Right renal pelvis (tissue), 4 donors: ENCODE data around the gene SAPCD1. TPM values are rescaled to one million over a fixed set of nuclear protein-coding genes. Genes with fewer than 3 reads are reported as not detected.

Source experiments
- DNase-seq, 4 donors: peaks; one replicate each; pipeline ENCODE4 v3.0.0-alpha.2; 2013; ENCODE audit warnings: low read depth in 4 of 4, low spot score in 3 of 4, missing footprints in 1 of 4
- polyA plus RNA-seq, 4 donors: library from polyadenylated mRNA; unstranded; fragments of 120-200 nt; gene quantifications; one replicate each; pipeline ENCODE4 v1.2.1, GENCODE V29; 2013; ENCODE audit not compliant: insufficient read length in 4 of 4

SAPCD1 gene
- polyA plus RNA-seq, 4 donors = 2.7 to 9.2 (median 5.6) TPM

DNA sequence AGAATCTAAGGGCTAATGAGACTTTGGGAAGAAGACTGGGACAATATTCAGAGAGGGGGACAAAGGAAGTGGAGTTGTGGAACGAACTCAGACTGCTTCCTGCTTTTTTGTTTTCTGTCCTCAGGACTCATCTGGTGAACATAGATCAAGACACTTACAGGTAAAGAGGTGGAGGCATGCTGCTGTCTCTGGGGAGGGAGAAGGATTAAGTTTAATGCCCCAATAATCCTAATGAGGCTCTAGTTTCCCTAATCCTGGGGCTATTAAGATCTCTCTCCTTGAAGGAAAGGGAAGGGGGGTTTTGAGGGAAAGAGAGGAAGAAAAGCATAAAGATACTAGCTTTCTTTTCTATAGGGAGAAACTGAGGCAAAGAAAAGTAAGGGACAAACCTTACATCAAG, 18.0 kb upstream of the SAPCD1 start:
- DNase-seq = no peak

GRCh38 chr6:31749301-31750036, 13.0 kb upstream of the SAPCD1 start:
- DNase-seq = no peak

DNA sequence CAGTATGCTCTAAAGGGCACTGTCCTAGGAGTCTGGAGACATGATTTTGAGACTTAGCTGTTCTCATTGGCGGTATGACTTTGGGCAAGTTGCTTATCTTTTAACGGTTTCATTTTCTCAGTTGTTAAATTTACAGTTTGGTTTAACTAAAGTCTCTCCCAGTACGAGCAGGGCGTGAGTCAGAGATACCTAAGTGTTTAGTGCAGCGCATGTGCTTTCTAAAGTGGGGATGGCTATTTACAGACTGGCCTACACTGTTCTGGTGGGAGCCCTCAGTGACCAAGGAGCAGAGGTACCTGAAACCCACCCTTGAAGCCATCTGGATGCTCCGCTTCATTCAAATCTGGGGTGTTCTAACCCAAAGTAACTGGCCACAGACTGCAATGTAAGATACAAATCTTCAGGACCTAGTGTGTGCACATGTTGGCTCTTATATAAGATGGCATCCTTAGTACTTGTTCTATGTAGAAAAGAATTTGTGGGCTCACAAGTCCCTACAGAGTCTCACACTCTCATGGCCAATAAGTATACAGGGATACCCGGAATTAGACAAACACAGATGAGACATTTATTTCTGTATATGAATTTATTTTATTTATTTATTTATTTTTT, 11.9 kb upstream of the SAPCD1 start:
- DNase-seq = no peak

DNA sequence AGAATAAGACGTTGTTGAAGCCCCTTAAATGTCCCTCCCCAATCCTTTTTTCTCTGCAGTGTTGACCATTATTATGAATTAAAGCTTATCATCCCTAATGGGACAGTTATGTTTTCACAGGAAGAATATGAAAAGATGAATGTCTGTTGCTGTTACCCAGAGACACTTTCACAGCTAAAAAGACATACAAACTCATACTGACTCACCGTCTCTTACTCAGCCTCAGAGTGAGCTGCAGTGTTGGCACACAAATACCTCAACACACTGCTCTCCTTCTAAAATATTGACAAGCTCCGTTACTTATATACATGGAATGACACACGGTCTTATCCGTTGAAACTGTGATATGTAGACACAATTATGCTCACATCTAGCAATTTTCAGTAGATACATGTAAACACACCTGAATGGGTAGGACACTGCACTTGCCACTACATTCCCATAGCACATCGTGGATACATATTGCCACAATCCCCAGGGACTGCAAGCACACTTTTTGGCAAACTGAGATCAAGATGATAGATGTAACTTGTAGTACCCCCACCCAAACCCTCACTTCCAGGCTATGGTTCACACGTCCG, 9.6 kb upstream of the SAPCD1 start:
- no peak for DNase-seq

GRCh38 chr6:31758281-31758680, 4.2 kb upstream of the SAPCD1 start:
- DNase-seq = no peak

DNA sequence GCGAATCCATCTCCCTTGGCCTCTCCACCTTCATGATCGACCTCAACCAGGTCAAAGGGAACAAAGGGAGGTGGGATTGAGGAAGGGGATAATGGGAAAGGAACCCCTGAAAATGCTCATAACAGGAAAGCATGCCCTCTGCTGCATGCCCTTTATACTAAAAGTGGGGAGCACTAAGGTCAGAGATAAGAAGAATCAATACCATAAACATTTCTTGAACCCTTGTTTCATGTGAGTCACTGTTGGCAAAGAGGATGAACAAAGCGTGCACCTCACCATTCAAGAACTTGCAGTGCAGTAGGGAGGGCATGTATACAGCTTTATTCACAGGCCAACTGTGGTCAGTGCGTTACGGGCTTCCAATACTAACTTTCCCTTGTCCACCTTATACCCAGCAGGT, 1.7 kb upstream of the SAPCD1 start:
- no peak for DNase-seq

DNA sequence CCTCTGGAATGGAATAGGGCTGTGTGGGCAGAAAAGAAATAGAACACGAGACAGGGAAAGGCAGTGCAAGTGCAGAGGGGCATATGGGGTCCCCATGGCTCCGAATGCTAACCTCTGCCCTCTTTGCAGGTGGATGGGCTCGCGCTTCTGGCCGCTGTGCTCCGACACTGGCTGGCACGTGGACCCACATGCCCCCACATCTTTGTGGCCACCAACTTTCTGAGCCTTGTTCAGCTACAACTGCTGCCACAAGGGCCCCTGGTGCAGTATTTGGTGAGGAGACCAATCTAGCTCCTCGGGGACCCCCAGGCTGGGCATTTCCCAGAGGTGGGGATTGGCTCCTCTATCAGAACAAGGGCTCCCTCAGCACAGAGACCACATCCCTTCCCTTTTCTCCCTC, 1.1 kb upstream of the SAPCD1 start:
- DNase-seq = no peak

GRCh38 chr6:31762878-31763618, 592 bp downstream of the SAPCD1 start:
- DNase-seq = no peak

GRCh38 chr6:31763619-31763940, 1.1 kb downstream of the SAPCD1 start:
- peak in 1 of 4 donors; percentile 22 for DNase-seq

DNA sequence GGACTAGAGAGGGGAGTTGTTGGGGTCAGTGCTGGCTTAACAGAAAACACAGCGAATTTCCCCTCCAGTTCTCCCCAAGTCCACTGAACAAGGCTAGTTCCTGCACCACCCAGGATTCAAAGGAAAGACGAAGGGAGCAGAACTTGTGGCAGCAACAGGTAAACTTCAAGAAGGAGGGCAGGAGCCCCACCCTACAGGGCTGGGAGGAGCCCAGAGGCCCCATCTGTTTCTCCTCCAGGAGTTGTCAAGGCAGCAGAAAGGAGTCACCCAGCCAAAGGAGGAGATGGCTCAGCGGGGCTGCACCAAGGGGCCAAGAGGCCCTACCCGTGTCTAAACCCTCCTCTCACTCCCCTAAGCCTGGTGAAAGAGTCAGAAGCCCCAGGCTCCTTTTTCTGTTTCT, 1.7 kb downstream of the SAPCD1 start:
- no peak for DNase-seq

- DNase-seq = no peak
Observed at GRCh38 chr6:31765559-31765909, 3.1 kb downstream of the SAPCD1 start.

DNA sequence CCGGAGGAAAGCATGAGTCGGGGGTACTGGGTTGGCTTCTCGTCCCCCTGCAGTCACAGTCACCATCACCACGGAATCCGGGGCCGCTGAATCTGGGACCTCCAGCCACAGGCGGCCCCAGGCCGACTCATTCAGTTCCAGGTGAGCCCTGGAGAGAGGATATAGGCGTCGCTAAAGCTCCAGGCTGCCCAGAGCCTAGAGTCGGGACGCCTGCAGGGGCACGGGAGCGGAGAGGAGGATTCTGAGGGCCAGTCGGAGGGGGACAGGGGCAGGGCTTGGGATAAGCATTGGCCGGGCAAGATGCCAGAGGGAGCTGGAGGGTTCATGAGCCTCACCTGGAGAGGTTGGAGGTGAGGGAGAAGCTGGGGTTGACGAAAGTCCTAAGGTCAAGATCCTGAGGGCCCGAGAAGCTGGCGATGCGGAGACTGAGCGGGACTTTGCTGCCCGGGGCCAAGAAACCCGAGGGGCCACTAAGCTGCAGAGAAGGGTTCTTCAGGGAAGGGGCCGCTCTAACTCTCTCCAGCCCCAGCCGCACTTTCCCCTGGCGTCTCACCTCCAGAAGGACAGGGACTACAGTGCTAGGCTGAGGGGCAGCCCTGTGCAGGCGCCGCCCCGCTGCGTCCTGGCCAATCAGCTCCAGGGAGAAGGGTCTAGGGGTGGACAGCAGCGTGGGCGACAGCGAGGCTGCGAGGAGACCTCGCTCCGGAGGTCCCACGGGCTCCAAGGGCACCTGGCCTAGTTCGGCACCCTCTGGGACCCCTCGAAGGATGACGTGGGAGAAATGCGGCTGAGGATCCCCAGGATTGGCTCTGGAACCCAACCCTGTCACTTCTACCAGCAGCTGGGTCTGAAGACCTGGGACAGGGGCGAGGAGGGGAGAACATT, 3.7 kb downstream of the SAPCD1 start:
- DNase-seq = no peak

DNA sequence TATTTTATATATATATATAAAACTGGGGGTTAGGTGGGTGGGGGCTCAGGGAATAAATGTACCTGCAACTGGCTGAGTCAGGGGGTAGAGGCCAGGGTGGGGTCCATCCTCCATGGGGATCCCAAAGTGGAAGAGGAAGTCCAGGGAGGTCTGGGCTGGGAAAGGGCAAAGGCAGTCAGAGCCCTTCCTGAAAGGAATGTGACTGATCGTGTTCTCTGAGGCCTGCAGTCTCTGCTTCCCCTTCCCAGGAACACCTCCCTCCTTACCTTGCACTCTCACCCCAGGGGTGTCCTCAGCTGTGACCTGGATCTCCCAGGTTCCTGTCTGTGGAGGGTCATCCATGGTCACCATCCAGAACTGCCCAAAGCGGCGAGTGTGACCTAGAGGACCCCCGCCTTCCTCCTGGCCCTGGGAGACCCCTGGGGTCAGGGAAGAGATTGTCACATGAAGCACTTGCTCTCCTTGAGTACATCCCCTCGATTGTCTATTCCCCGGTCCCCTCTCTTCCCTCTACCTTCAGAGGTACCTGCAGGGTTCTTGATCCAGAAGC, 4.7 kb downstream of the SAPCD1 start:
- DNase-seq = no peak

DNA sequence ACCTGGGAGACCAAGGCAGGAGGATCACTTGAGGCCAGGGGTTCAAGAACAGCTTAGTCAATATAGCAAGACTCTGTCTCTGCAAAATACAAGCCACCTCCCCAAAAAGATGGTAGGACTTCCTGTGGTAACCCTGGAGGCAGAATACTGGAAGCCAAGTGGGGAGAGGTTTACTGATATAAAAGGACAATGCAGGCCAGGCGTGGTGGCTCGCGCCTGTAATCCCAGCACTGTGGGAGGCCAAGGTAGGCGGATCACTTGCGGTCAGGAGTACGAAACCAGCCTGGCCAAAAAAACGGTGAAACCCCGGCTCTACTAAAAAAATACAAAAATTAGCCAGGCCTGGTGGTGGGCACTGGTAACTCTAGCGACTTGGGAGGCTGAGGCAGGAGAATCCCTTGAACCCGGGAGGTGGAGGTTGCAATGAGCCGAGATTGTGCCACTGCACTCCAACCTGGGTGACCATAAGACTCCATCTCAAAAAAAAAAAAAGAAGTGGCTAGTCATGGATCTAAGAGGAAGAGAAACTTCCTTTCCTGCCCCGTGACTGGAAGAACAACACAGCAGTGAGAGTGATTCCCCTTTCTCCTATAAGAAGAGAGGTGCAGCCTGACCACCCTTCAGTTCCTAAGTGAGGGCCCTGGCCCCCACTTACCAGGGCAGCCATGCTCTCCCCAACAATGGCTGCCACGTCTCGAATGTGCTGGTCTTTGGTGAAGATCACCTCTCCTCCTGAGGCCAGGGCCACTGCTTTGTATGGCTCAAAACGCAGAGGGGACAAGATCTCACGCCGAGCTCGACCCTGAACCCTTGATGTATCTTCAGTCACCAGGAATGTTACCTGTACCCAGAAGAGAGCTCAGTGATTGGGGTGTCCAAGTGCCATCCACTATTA, 6.2 kb downstream of the SAPCD1 start:
- DNase-seq = no peak

DNA sequence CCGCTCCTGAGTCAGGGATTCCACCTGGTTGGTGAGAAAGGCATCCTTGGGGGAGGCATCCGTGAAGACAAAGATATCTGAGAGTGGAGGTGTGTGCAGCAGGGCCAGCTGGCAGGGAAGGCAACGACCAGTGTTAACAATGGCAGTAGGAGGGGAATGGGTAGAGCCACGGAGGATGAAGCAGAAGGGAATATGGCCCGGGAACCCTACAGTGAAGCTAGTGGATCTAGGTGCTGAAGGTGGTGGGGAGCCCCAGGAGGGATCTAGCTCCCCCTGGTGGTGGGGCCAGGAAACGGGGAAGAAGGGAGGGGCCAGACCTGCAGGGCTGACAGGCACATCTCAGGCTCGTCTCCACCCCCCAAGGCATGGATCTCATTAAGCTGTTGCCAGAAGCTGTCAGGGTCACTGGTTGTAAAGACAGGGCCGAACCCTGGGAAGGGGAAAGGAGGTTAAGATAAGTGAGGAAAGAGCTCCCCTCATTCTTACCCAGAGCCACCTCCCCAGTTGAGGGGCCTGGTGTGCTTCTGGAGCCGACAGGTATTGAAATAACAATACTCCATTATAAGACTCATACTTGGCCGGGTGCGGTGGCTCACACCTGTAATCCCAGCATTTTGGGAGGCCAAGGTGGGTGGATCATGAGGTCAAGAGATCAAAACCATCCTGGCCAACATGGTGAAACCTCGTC, 7.4 kb downstream of the SAPCD1 start:
- no peak for DNase-seq

GRCh38 chr6:31770860-31771259, 8.4 kb downstream of the SAPCD1 start:
- DNase-seq = no peak

- no peak for DNase-seq
Observed at GRCh38 chr6:31771992-31772358, 9.5 kb downstream of the SAPCD1 start.

DNA sequence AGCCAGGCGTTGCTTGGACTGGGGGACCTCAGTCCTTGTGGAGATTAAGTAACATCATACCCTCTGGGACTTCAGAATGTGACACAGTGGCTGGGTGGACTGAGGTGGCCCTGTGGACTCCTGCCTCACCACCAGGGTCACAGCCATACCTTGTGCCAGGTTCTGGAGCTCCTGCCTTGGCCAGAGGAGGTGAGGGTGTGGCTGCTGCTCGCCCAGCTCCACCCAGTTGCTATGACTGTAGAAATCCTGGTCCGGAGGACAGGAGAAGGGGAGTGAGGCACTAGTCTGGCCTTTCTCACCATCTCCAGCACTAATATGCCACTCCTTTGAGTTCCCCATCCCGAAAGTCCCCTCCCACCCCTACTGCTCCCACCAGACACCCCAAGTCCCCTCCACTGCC, 12.7 kb downstream of the SAPCD1 start:
- no peak for DNase-seq
